HFFc6 (cell line): ENCODE results near the gene GALNT10. TPM values are rescaled to one million over a fixed set of nuclear protein-coding genes. Genes with fewer than 3 reads are reported as not detected.

Experiments used
- DNase-seq: peaks from one replicate; pipeline ENCODE4 v3.0.0-alpha.2; 2018
- H3K27ac Mint-ChIP-seq: 2 replicates; pipeline ENCODE4 v1.8.0; 2020; ENCODE audit warnings: mild to moderate bottlenecking, mixed read lengths
- H3K27me3 Mint-ChIP-seq: 2 replicates; pipeline ENCODE4 v1.8.0; 2021; ENCODE audit warnings: mild to moderate bottlenecking, moderate library complexity, mixed read lengths; ENCODE audit not compliant: insufficient read depth
- H3K36me3 Mint-ChIP-seq: 2 replicates; pipeline ENCODE4 v1.8.0; 2021; ENCODE audit warnings: low read depth, mixed read lengths
- H3K4me1 Mint-ChIP-seq: 2 replicates; pipeline ENCODE4 v1.8.0; 2020; ENCODE audit warnings: low read depth, mixed read lengths
- H3K4me3 Mint-ChIP-seq: 2 replicates; pipeline ENCODE4 v1.8.0; 2020; ENCODE audit warnings: mild to moderate bottlenecking, moderate library complexity, mixed read lengths
- H3K9me3 Mint-ChIP-seq: 2 replicates; pipeline ENCODE4 v1.8.0; 2020; ENCODE audit warnings: mild to moderate bottlenecking, mixed read lengths
- total RNA-seq, 6 experiments: library from RNA; stranded (reverse); fragmentation: NEBNext Ultra II Directional; extraction: Animal tissue kit (Norgen Biotek cat#: 25700); gene quantifications; 2 replicates in 1 of 6; 3 replicates in 5 of 6; pipeline ENCODE4 v1.2.3, GENCODE V29; 2021
- TF ChIP-seq, protein P1 (sequence below): fragments of 200-600 bp; sonication (generic); IDR thresholded peaks from 2 replicates; pipeline ENCODE4 v1.5.0; 2021; ENCODE audit warnings: antibody characterized with exemption, mild to moderate bottlenecking

Gene GALNT10
- total RNA-seq, 6 experiments from 2014 or later = 129 to 161 (median 157) TPM

DNA sequence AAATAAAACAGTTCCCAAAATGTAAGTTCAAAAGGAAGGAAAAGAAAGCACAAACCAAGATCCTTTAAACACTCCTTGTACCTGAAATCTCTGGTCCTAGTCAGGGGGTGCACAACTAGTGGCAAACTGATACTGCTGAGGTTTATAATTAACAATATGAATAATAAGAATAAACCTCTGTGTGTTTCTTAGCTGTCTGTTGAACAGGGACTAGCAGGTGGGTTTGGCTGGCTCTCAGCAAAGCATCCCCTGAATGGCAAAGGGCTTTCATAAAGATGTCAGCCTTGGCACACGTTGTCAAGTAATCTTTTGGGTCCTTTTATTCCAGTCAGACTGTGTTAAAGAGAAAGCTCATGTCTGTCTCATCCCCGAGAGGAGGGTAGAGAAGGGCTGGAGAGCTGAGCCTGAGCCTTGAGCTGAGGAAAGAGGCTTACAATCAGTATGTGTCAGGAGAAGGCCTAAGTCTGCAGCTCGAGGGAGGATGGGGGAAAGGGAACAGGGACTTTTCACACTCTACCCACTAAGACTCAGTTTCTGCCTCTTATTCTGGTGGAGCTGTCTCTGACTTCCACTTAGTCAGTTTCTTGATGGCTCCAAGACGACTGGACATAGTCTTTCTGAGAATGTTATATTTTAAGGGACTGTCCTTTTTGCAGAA lies 123.0 kb downstream of the GALNT10 start:
- no peaks in the 10 kb centered on the region for H3K9me3 Mint-ChIP-seq
- peaks cover 17% of the 10 kb centered on the region for H3K36me3 Mint-ChIP-seq
- no peak for DNase-seq
- TF ChIP-seq, protein P1, sequence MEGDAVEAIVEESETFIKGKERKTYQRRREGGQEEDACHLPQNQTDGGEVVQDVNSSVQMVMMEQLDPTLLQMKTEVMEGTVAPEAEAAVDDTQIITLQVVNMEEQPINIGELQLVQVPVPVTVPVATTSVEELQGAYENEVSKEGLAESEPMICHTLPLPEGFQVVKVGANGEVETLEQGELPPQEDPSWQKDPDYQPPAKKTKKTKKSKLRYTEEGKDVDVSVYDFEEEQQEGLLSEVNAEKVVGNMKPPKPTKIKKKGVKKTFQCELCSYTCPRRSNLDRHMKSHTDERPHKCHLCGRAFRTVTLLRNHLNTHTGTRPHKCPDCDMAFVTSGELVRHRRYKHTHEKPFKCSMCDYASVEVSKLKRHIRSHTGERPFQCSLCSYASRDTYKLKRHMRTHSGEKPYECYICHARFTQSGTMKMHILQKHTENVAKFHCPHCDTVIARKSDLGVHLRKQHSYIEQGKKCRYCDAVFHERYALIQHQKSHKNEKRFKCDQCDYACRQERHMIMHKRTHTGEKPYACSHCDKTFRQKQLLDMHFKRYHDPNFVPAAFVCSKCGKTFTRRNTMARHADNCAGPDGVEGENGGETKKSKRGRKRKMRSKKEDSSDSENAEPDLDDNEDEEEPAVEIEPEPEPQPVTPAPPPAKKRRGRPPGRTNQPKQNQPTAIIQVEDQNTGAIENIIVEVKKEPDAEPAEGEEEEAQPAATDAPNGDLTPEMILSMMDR = no peak
- peaks cover 58% of the 10 kb centered on the region for H3K4me1 Mint-ChIP-seq
- no peak overlapping the region for H3K27ac Mint-ChIP-seq
- H3K4me3 Mint-ChIP-seq = no peak overlapping the region
- H3K27me3 Mint-ChIP-seq = peaks cover 3% of the 10 kb centered on the region

DNA sequence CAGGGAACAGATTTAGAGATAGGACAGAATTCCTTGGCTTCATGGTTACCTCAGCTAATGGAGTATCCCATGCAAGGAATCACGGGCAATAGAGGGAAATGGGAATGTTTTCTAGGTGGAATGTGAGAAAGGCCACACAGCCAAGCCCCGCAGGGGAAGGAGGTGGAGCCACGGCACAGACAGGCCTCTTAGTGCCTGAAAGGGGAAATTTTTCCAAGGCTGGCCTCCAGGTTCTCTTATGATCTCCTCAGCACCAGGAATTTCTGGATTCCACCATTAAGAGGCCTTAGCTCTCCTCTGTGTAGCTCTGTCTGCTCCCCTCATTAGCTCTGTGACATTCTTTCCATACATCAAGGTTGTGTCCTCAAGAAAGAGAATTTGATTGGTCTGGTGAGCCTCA lies 124.7 kb downstream of the GALNT10 start:
- H3K9me3 Mint-ChIP-seq = no peaks in the 10 kb centered on the region
- H3K4me1 Mint-ChIP-seq = peaks cover 52% of the 10 kb centered on the region
- peaks cover 3% of the 10 kb centered on the region; the same call in 1 of the 2 replicates for H3K27me3 Mint-ChIP-seq
- H3K36me3 Mint-ChIP-seq = peaks cover 17% of the 10 kb centered on the region
- DNase-seq = no peak
- TF ChIP-seq, protein P1 = no peak
- H3K27ac Mint-ChIP-seq = no peak overlapping the region
- H3K4me3 Mint-ChIP-seq = no peak overlapping the region

DNA sequence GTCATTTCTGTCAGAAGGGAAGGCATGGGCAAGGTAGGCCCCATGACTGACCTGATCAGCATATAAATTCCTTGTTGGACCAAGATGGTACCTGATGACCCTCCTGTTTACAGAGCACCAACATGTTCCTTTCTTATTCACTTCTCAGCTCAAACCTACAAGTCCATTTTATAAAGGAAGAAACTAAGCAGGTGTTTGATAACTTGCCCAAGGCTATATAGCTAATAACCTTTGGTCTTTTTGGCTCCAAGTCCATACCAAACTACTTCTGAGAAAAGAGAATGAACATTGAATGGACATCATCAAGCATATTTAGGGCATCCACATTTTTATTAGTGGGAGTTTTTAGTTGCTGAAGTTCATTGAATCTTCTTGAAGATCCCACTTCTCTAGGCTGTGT lies 125.2 kb downstream of the GALNT10 start:
- Mint-ChIP-seq H3K27ac (no peak overlapping the region), H3K36me3 (peaks cover 16% of the 10 kb centered on the region), H3K9me3 (no peaks in the 10 kb centered on the region), H3K4me3 (no peak overlapping the region), H3K27me3 (peaks cover 3% of the 10 kb centered on the region; the same call in 1 of the 2 replicates), H3K4me1 (peaks cover 52% of the 10 kb centered on the region)
- DNase-seq = no peak
- TF ChIP-seq, protein P1 = no peak

DNA sequence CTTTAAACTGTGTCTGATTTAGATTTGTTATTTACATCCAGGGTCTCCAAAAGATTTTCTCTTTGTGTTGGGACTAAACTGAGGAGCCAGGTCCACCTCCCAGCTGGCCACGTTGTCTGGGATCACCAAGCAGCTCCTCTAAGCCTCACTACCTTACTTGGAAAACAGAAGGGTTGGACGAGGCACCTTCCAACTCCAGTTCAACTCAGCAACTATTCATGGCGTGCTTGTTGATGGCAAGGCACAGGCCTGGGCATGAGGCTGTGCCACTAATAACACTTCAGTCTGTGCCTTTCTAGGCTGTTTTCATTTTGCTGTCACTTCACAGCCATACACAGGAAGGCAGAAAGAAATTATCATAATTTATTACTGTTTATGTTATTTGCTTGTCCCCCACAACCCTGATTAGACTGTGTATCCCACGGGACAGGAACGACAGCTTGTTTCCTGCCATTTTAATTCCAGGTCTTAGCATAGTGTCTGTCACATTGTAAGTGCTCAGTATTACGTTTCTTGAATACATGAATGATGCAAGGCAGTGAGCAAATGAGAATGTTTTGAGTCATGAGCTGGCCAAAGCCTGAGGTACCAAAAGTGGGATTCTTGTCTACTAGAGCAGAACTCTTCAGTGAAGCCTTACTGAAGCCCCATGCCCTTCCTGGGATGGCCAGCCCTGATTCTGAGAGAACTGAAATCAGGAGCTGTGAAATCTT lies 125.8 kb downstream of the GALNT10 start:
- TF ChIP-seq, protein P1 = no peak
- H3K4me3 Mint-ChIP-seq = no peak overlapping the region
- DNase-seq = no peak
- H3K36me3 Mint-ChIP-seq = peaks cover 20% of the 10 kb centered on the region
- H3K9me3 Mint-ChIP-seq = no peaks in the 10 kb centered on the region
- H3K27me3 Mint-ChIP-seq = peaks cover 3% of the 10 kb centered on the region; the same call in 1 of the 2 replicates
- H3K4me1 Mint-ChIP-seq = peaks cover 47% of the 10 kb centered on the region
- H3K27ac Mint-ChIP-seq = no peak overlapping the region

DNA sequence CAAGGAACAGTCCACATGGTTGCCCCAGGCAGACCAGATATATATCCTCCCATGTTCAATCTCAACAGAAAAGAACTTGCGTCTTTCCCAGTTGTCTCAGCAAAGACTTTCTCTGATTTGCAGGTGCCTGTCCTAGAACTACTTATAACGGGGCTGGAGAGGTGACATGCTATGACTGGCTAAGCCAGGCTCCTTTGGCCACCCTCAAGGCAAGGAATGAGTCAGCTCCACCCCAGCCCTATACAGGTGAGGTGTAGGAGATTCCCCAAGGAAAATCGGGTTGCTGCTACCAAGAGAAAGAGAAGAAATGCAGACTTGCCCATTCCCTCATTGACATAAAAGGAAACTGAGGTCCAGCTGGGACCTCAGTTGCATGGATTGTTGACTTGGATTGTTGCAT lies 127.4 kb downstream of the GALNT10 start:
- H3K27ac Mint-ChIP-seq = no peak overlapping the region
- H3K27me3 Mint-ChIP-seq = peaks cover 3% of the 10 kb centered on the region; the same call in 1 of the 2 replicates
- peaks cover 21% of the 10 kb centered on the region for H3K36me3 Mint-ChIP-seq
- TF ChIP-seq, protein P1 = no peak
- no peak overlapping the region for H3K4me3 Mint-ChIP-seq
- no peak for DNase-seq
- H3K9me3 Mint-ChIP-seq = no peaks in the 10 kb centered on the region
- H3K4me1 Mint-ChIP-seq = peaks cover 33% of the 10 kb centered on the region
